Measurements from ENCODE around the gene ARL2BP.

The ARL2BP gene

GRCh38 chr16:57279780-57280638, 35.0 kb downstream of the ARL2BP start:
- Histone ChIP-seq H3K27ac (no peak overlapping the region), H2AFZ (ENCODE audit: low read depth) (no peak overlapping the region), H3K9ac (no peak overlapping the region), H3K4me2 (no peak overlapping the region), H3K79me2 (ENCODE audit: insufficient read depth, low read depth) (no peaks in the 10 kb centered on the region), H3K4me1 (ENCODE audit: low read depth, poor library complexity, severe bottlenecking) (peaks cover 21% of the 10 kb centered on the region), H4K20me1 (ENCODE audit: insufficient read depth) (no peaks in the 10 kb centered on the region), H3K4me3 (IDR thresholded peaks at IDR 0.05; ENCODE audit: insufficient read depth, low read depth, low read length) (no peak overlapping the region), H3K27me3 (ENCODE audit: insufficient read depth, low read depth) (peaks cover 6% of the 10 kb centered on the region; the same call in 1 of the 2 replicates), H3K36me3 (ENCODE audit: insufficient read depth) (no peaks in the 10 kb centered on the region)
- no peak for TF ChIP-seq CTCF (conservative IDR thresholded peaks at IDR 0.05; ENCODE audit: low read depth, low read length)

- H4K20me1 ChIP-seq (ENCODE audit: insufficient read depth), result no peaks in the 10 kb centered on the region
Observed at GRCh38 chr16:57281791-57282190, 36.7 kb downstream of the ARL2BP start.

GRCh38 chr16:57282510-57283213, 37.6 kb downstream of the ARL2BP start:
- H3K36me3 ChIP-seq (ENCODE audit: insufficient read depth), result no peaks in the 10 kb centered on the region
- no peak overlapping the region for H2AFZ ChIP-seq (ENCODE audit: low read depth)
- H3K27ac ChIP-seq, result no peak overlapping the region
- no peak overlapping the region for H3K4me2 ChIP-seq
- no peaks in the 10 kb centered on the region for H4K20me1 ChIP-seq (ENCODE audit: insufficient read depth)
- H3K79me2 ChIP-seq (ENCODE audit: insufficient read depth, low read depth), result no peaks in the 10 kb centered on the region
- no peak overlapping the region for H3K9ac ChIP-seq
- H3K27me3 ChIP-seq (ENCODE audit: insufficient read depth, low read depth), result peaks cover 6% of the 10 kb centered on the region; the same call in 1 of the 2 replicates
- peaks cover 9% of the 10 kb centered on the region for H3K4me1 ChIP-seq (ENCODE audit: low read depth, poor library complexity, severe bottlenecking)
- no peak for TF ChIP-seq CTCF (conservative IDR thresholded peaks at IDR 0.05; ENCODE audit: low read depth, low read length)
- no peak overlapping the region for H3K4me3 ChIP-seq (IDR thresholded peaks at IDR 0.05; ENCODE audit: insufficient read depth, low read depth, low read length)

More at GRCh38 chr16:57281791-57282190, 36.7 kb downstream of the ARL2BP start:
- Histone ChIP-seq H3K4me1 (ENCODE audit: low read depth, poor library complexity, severe bottlenecking) (peaks cover 18% of the 10 kb centered on the region), H2AFZ (ENCODE audit: low read depth) (no peak overlapping the region), H3K27ac (no peak overlapping the region), H3K79me2 (ENCODE audit: insufficient read depth, low read depth) (no peaks in the 10 kb centered on the region), H3K9ac (no peak overlapping the region), H3K36me3 (ENCODE audit: insufficient read depth) (no peaks in the 10 kb centered on the region), H3K27me3 (ENCODE audit: insufficient read depth, low read depth) (peaks cover 6% of the 10 kb centered on the region; the same call in 1 of the 2 replicates), H3K4me2 (no peak overlapping the region), H3K4me3 (IDR thresholded peaks at IDR 0.05; ENCODE audit: insufficient read depth, low read depth, low read length) (no peak overlapping the region)
- TF ChIP-seq CTCF (conservative IDR thresholded peaks at IDR 0.05; ENCODE audit: low read depth, low read length), result no peak

- Histone ChIP-seq H3K27me3 (ENCODE audit: insufficient read depth, low read depth) (peaks cover 6% of the 10 kb centered on the region; the same call in 1 of the 2 replicates), H3K36me3 (ENCODE audit: insufficient read depth) (no peaks in the 10 kb centered on the region), H3K79me2 (ENCODE audit: insufficient read depth, low read depth) (no peaks in the 10 kb centered on the region), H4K20me1 (ENCODE audit: insufficient read depth) (no peaks in the 10 kb centered on the region), H3K4me3 (IDR thresholded peaks at IDR 0.05; ENCODE audit: insufficient read depth, low read depth, low read length) (no peak overlapping the region), H3K9ac (no peak overlapping the region), H2AFZ (ENCODE audit: low read depth) (no peak overlapping the region), H3K4me1 (ENCODE audit: low read depth, poor library complexity, severe bottlenecking) (peaks cover 2% of the 10 kb centered on the region), H3K27ac (no peak overlapping the region), H3K4me2 (no peak overlapping the region)
- no peak for TF ChIP-seq CTCF (conservative IDR thresholded peaks at IDR 0.05; ENCODE audit: low read depth, low read length)
Observed at GRCh38 chr16:57283214-57283958, 38.3 kb downstream of the ARL2BP start.
